Muscle layer of duodenum (tissue), 2 donors: ENCODE measurements around the gene SH3GLB1.
A peak's percentile ranks its signal among the peaks of the same experiment; 100 is the strongest.

ENCODE experiments used
- H3K27ac ChIP-seq: one replicate; pipeline ENCODE4 v1.7.0; 2013; ENCODE audit warnings: mild to moderate bottlenecking, low read length
- H3K27me3 ChIP-seq: one replicate; pipeline ENCODE4 v1.7.0; 2013; ENCODE audit warnings: low read depth, mild to moderate bottlenecking, control low read depth, low read length
- H3K36me3 ChIP-seq, 2 donors: one replicate each; pipeline ENCODE4 v1.7.0; 2013; ENCODE audit warnings: low read length in 2 of 2, control low read depth in 1 of 2, mild to moderate bottlenecking in 1 of 2; ENCODE audit not compliant: insufficient read depth in 2 of 2, control insufficient read depth in 1 of 2
- H3K4me1 ChIP-seq, 2 donors: one replicate each; pipeline ENCODE4 v1.7.0; 2013; ENCODE audit warnings: low read length in 2 of 2, mild to moderate bottlenecking in 2 of 2, control low read depth in 1 of 2, moderate library complexity in 1 of 2; ENCODE audit not compliant: insufficient read depth in 2 of 2, control insufficient read depth in 1 of 2
- H3K4me3 ChIP-seq, 2 donors: one replicate each; pipeline ENCODE4 v1.7.0; 2013; ENCODE audit warnings: low read length in 2 of 2, low read depth in 1 of 2, mild to moderate bottlenecking in 1 of 2
- H3K9me3 ChIP-seq, 2 donors: one replicate each; pipeline ENCODE4 v1.7.0; 2013; ENCODE audit warnings: low read length in 2 of 2, control low read depth in 1 of 2, mild to moderate bottlenecking in 1 of 2; ENCODE audit not compliant: control insufficient read depth in 1 of 2
- donor health status: healthy.

The SH3GLB1 gene

GRCh38 chr1:86757272-86757984 lies 53.1 kb downstream of the SH3GLB1 start:
- H3K4me3 ChIP-seq = no peak overlapping the region
- no peaks in the 10 kb centered on the region for H3K9me3 ChIP-seq
- no peaks in the 10 kb centered on the region for H3K27me3 ChIP-seq
- H3K4me1 ChIP-seq = no peaks in the 10 kb centered on the region
- H3K36me3 ChIP-seq = no peaks in the 10 kb centered on the region
- H3K27ac ChIP-seq = no peak overlapping the region

- Histone ChIP-seq H3K4me3 (no peak overlapping the region), H3K27me3 (no peaks in the 10 kb centered on the region), H3K9me3 (no peaks in the 10 kb centered on the region), H3K4me1 (no peaks in the 10 kb centered on the region), H3K36me3 (no peaks in the 10 kb centered on the region), H3K27ac (no peak overlapping the region)
These were observed 54.2 kb downstream of the SH3GLB1 start for GRCh38 chr1:86758570-86758969.

DNA sequence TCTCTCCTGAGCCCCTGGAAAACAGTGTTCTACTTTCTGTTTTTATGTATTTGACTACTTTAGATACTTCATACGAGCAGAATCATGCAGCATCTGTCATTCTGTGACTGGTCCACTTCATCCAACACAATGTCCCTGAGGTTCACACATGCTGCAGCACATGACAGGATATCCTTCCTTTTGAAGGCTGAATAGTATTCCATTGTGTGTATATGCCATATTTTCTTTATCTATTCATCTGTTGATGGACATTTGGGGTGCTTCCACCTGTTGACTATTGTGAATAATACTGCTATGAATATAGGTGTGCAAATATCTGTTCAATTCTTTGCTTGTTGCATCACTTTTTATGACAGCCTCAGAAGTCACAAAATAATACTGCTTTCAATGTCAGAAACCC lies 55.8 kb downstream of the SH3GLB1 start:
- Histone ChIP-seq H3K27ac (no peak overlapping the region), H3K4me3 (no peak overlapping the region), H3K4me1 (no peaks in the 10 kb centered on the region), H3K27me3 (no peaks in the 10 kb centered on the region), H3K36me3 (no peaks in the 10 kb centered on the region), H3K9me3 (no peaks in the 10 kb centered on the region)

- H3K4me1 ChIP-seq = no peaks in the 10 kb centered on the region
- H3K27ac ChIP-seq = no peak overlapping the region
- no peaks in the 10 kb centered on the region for H3K27me3 ChIP-seq
- no peaks in the 10 kb centered on the region for H3K9me3 ChIP-seq
- H3K4me3 ChIP-seq = no peak overlapping the region
- H3K36me3 ChIP-seq = no peaks in the 10 kb centered on the region
These were observed 58.0 kb downstream of the SH3GLB1 start for GRCh38 chr1:86762336-86762735.

DNA sequence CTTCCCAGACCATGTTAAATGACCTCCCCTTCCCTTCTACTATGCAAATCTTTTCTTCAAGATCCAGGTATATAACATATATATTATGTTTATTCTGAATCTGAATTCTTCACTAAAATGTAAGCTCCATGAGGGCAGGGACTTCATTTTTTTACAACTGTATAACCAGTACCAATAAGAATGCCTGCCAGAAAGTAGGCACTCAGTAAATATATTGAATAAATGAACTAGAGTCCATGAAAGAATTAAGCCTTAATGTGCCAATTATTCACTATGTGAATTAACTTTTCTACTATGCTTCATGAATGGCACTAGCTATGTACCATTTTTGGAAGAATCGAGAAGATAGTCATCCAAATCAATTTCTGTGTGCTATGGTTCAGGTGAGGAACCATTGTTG lies 60.1 kb downstream of the SH3GLB1 start:
- Histone ChIP-seq H3K36me3 (no peaks in the 10 kb centered on the region), H3K9me3 (no peaks in the 10 kb centered on the region), H3K27ac (no peak overlapping the region), H3K4me3 (no peak overlapping the region), H3K4me1 (no peaks in the 10 kb centered on the region), H3K27me3 (no peaks in the 10 kb centered on the region)

DNA sequence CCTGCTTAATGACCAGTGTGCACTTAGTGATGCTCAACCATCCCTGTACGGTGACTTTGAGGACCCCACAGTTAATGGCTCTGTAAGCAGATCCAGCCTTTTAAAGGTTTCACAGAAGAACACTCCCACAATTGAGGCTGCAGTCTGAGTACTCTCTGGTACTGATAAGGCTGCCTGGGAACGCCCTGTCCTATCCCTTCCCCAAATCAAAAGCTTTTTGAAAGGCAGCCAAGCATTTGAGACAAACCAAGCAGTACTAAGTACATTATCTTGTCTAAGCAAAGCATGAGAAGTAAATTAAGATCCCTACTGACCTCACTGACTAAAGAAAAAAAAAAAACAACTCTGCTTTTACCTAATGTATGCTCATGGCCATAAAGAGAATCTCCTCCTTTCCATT lies 60.7 kb downstream of the SH3GLB1 start:
- H3K36me3 ChIP-seq = no peaks in the 10 kb centered on the region
- no peaks in the 10 kb centered on the region for H3K9me3 ChIP-seq
- no peak overlapping the region for H3K4me3 ChIP-seq
- no peak overlapping the region for H3K27ac ChIP-seq
- H3K27me3 ChIP-seq = no peaks in the 10 kb centered on the region
- H3K4me1 ChIP-seq = no peaks in the 10 kb centered on the region

DNA sequence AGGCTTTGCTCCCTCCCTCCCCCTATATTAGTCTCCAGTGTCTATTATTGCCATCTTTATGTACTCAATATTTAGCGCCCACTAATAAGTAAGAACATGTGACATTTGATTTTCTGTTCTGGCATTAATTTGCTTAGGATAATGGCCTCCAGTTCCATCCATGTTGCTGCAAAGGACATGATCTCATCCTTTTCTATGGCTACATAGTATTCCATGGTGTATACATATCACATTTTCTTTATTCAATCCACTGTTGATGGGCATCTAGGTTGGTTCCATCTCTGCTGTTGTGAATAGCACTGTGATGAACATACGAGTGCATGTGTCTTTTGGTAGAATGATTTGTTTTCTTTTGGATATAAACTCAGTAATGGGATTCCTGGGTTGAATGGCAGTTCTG lies 61.3 kb downstream of the SH3GLB1 start:
- H3K27me3 ChIP-seq = no peaks in the 10 kb centered on the region
- no peak overlapping the region for H3K27ac ChIP-seq
- no peak overlapping the region for H3K4me3 ChIP-seq
- no peaks in the 10 kb centered on the region for H3K36me3 ChIP-seq
- H3K4me1 ChIP-seq = no peaks in the 10 kb centered on the region
- no peaks in the 10 kb centered on the region for H3K9me3 ChIP-seq

- Histone ChIP-seq H3K4me1 (peaks cover 3 to 4% of the 10 kb centered on the region in 2 donors), H3K36me3 (no peaks in the 10 kb centered on the region), H3K27ac (no peak overlapping the region), H3K27me3 (no peaks in the 10 kb centered on the region), H3K9me3 (no peaks in the 10 kb centered on the region), H3K4me3 (no peak overlapping the region)
These were observed 64.2 kb downstream of the SH3GLB1 start for GRCh38 chr1:86768554-86768953.

GRCh38 chr1:86769065-86769464 lies 64.7 kb downstream of the SH3GLB1 start:
- H3K9me3 ChIP-seq = no peaks in the 10 kb centered on the region
- H3K27ac ChIP-seq = no peak overlapping the region
- no peaks in the 10 kb centered on the region for H3K27me3 ChIP-seq
- H3K36me3 ChIP-seq = no peaks in the 10 kb centered on the region
- H3K4me1 ChIP-seq = peaks cover 8 to 9% of the 10 kb centered on the region in 2 donors
- no peak overlapping the region for H3K4me3 ChIP-seq

GRCh38 chr1:86773341-86774288 lies 69.2 kb downstream of the SH3GLB1 start:
- peak overlapping the region; percentile 4 to 19 for H3K4me3 ChIP-seq
- H3K27ac ChIP-seq = peak overlapping the region; percentile 61
- H3K36me3 ChIP-seq = no peaks in the 10 kb centered on the region
- H3K27me3 ChIP-seq = no peaks in the 10 kb centered on the region
- H3K9me3 ChIP-seq = no peaks in the 10 kb centered on the region
- peaks cover 15 to 20% of the 10 kb centered on the region in 2 donors for H3K4me1 ChIP-seq
